IPS DF 6.9 (cell line): ENCODE results near the gene ACSBG1.

Experiments used
- DNase-seq: peaks from one replicate; pipeline ENCODE4 v3.0.0-alpha.2; 2013; ENCODE audit warnings: low read depth, low spot score
- H3K27ac ChIP-seq: one replicate; pipeline ENCODE4 v1.5.1; 2013; ENCODE audit warnings: low read length, control low read depth
- H3K27me3 ChIP-seq: 2 replicates; pipeline ENCODE4 v1.6.1; 2013; ENCODE audit warnings: mild to moderate bottlenecking, low read length; ENCODE audit not compliant: control insufficient read depth, insufficient read depth
- H3K36me3 ChIP-seq: 2 replicates; pipeline ENCODE4 v1.6.1; 2013; ENCODE audit warnings: low read length; ENCODE audit not compliant: control insufficient read depth, insufficient read depth
- H3K4me1 ChIP-seq: 2 replicates; pipeline ENCODE4 v1.6.1; 2013; ENCODE audit warnings: low read length; ENCODE audit not compliant: control insufficient read depth, insufficient read depth
- H3K4me3 ChIP-seq: 2 replicates; pipeline ENCODE4 v1.5.1; 2013; ENCODE audit warnings: mild to moderate bottlenecking, low read length
- H3K9me3 ChIP-seq: 2 replicates; pipeline ENCODE4 v1.6.1; 2013; ENCODE audit warnings: low read length, inconsistent platforms; ENCODE audit not compliant: control insufficient read depth, insufficient read depth
- WGBS: extraction: QIAGEN DNeasy Blood & Tissue Kit; methylation state at CpG from one replicate; pipeline ENCODE4 v1.1.7; 2013; ENCODE audit warnings: mixed read lengths, missing lambda C conversion rate; ENCODE audit not compliant: insufficient read length, insufficient coverage; 5-methylcytosine and 5-hydroxymethylcytosine counted together

Gene ACSBG1

DNA sequence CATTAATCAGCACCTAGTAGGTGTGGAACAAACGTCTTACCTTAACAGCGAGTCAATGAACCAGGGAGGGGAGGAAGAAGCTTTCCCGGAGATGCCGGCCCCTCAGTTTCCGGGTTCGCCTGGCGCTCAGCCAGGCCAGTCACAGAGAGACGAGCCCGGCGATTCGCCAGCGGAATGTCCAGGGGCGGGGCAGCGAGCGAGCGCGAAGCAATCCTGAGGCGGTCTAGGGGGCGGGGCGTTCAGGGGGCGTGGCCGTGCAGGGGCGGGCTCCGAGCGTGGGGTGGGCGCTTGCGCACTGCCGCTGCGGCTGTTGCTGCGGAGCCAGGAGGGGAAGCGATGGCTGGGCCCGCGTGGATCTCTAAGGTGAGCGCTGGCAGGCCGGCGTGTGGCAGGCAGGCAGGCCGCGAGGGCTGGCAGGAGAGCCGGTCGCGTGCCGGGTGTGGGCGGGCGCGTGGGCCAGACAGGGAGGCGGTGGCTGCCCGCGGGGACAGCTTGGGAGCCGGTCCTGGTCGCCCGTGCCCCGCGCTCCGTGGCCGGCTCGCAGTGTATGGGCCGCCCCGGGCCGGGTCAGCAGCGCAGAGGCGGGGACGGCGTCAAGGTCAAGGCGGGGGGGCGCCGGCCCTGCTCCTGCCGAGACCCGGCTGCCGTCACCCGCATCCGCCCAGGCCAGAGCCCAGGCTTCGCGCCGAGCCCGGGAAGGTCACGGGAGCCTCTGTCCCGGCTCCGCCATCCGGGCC is 85.1 kb downstream of the ACSBG1 start, which contains the start of gene IDH3A:
IDH3A (plus strand) TSS at position 295 of the 737 bp plus-strand sequence; CDS start at position 337, 42 bp downstream.
- DNase-seq, result peak; percentile 72
- H3K9me3 ChIP-seq, result no peaks in the 10 kb centered on the region
- no CpG with 5 or more reads among the region's 79 CpGs for WGBS
- H3K36me3 ChIP-seq, result no peaks in the 10 kb centered on the region
- no peaks in the 10 kb centered on the region for H3K27me3 ChIP-seq
- peak within 1 kb of the TSS; percentile 79 for H3K4me3 ChIP-seq
- H3K4me1 ChIP-seq, result 0 out of 2 replicates have a peak, but pooled peaks cover 2% of the 10 kb centered on the region
- no peak within 1 kb of the TSS for H3K27ac ChIP-seq

DNA sequence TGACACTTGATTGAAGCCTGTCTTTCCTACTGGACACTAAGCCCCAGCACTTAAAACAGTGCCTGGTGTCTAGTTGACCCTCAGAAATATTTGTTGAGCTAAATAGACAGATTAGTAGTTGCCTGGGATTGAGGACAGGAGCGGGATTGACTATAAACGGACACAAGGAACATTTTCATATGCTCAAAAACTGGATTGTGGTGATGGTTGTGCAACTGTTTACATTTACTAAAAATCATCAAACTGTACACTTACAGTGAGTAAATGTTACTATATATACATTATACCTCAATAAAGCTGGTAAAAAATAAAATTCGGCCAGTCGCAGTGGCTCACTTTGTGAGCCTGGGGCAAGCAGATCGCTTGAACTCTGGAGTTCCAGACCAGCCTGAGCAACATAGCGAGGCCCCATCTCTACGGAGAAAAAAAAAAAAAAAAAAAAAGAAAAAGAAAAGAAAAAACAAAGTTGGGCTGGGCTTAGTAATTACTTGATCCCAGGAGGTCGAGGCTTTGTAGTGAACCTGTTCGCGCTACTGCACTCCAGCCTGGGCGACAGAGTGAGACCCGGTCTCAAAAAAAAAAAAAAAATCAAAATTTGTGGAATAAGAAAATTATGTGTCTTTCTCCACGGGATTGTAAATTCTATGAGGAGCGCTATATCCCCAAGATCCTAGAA is 85.8 kb downstream of the ACSBG1 start:
- peak overlapping the region; percentile 79; the same call in 1 of the 2 replicates for H3K4me3 ChIP-seq
- WGBS, result no CpG with 5 or more reads among the region's 14 CpGs
- no peaks in the 10 kb centered on the region for H3K36me3 ChIP-seq
- no peak for DNase-seq
- H3K4me1 ChIP-seq, result 0 out of 2 replicates have a peak, but pooled peaks cover 2% of the 10 kb centered on the region
- no peak overlapping the region for H3K27ac ChIP-seq
- H3K27me3 ChIP-seq, result no peaks in the 10 kb centered on the region
- H3K9me3 ChIP-seq, result no peaks in the 10 kb centered on the region

DNA sequence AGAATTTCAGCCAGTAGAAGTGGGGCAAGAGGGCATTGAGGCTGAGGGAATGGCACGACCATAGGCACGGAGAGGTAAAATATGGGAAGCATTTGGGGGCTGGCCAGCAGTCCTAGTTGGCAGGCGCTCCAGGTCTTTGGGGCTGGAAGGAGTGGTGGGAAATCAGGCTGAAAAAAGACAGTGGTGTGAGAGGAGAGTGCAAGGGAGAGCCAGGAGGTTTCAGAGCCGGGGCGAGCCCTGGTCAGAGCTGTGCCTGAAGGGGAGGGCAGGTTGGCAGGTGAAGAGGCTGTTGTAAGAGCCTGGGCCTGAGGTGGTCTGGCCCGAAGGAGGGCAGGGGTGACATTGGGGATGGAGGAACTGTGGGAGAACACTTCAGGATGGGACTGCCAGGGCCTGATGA is 86.8 kb downstream of the ACSBG1 start:
- Histone ChIP-seq H3K4me3 (no peak overlapping the region), H3K27ac (no peak overlapping the region), H3K36me3 (no peaks in the 10 kb centered on the region), H3K9me3 (no peaks in the 10 kb centered on the region), H3K27me3 (no peaks in the 10 kb centered on the region), H3K4me1 (0 out of 2 replicates have a peak, but pooled peaks cover 2% of the 10 kb centered on the region)
- no peak for DNase-seq
- WGBS, result no CpG with 5 or more reads among the region's 6 CpGs

DNA sequence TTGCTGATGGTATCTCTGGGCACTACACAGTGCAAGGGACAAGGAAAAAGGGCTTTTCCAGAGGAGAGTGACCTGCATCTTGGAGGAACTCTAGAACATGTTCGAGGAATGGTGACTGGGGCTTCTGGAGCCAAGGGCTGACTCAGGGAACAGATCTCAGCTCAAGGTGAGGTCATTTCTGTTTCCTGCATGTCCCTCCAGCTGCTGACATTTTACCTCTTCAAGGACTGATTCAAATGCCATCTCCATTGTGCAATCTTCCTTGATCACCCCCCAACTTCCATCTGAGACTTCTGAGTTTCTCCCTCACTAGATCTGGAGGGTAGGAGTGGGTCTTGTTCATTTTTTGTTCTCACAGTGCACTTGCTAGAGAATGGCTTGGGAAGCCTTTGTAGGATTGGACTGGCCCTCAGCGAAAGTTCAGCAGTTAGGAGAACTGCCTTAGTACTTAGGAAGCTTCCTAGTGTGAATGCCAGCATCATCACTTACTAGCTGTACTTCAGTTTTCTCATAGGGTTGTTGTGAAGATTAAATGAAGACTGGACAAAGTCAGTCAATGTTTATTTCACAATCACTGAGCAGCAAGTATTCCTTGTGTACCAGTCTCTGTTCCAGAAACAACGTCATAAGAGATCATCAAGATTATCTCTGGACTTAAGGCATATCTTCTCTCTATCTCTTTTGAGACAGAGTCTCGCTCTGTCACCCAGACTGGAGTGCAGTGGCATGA is 87.8 kb downstream of the ACSBG1 start:
- H3K36me3 ChIP-seq, result no peaks in the 10 kb centered on the region
- no peak overlapping the region for H3K27ac ChIP-seq
- H3K4me1 ChIP-seq, result 0 out of 2 replicates have a peak, but pooled peaks cover 2% of the 10 kb centered on the region
- no peak for DNase-seq
- H3K27me3 ChIP-seq, result no peaks in the 10 kb centered on the region
- H3K4me3 ChIP-seq, result no peak overlapping the region
- no CpG with 5 or more reads among the region's 4 CpGs for WGBS
- H3K9me3 ChIP-seq, result no peaks in the 10 kb centered on the region

DNA sequence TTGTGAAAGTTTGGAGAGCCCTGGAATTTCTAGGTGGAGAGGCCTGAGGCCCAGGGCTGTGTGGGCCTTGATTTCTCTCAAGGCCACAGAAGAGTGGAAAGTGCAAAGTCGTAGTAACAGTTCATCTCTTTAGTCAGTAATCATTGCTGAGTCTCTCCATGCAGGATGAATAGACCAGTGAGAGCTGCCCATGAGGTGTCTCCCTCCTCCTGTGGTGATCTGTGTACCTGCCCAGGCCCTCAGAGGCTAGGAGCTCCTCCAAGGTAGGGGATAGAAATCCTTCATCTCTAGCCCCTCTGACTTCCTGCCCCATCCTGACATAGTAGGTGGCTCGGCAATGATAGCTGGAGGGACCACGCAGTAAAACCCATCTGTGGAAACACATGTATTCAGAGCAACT is 92.0 kb downstream of the ACSBG1 start:
- no peaks in the 10 kb centered on the region for H3K9me3 ChIP-seq
- no peak for DNase-seq
- H3K4me1 ChIP-seq, result no peaks in the 10 kb centered on the region
- no peaks in the 10 kb centered on the region for H3K27me3 ChIP-seq
- H3K36me3 ChIP-seq, result no peaks in the 10 kb centered on the region
- WGBS, result no CpG with 5 or more reads among the region's 3 CpGs
- no peak overlapping the region for H3K27ac ChIP-seq
- no peak overlapping the region for H3K4me3 ChIP-seq

DNA sequence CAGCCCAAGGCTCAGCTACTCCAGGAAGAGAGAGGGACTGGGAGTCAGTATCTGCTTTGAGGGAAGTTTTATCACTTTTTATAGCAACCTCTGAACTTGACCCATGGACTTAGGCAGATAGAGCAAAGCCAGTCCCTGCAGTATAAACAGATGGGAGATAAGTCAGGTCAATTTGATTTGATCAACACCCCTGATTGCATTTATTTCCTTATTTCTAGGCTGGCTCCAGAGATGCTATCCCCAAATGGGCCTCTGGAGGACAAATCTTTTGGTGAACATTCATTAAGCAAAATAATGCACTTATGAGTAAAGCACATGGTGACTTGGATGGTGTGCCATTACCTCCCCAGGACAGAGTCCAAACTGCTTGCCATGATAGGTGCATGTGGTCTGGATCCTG is 94.1 kb downstream of the ACSBG1 start:
- Histone ChIP-seq H3K27ac (no peak overlapping the region), H3K36me3 (no peaks in the 10 kb centered on the region), H3K4me3 (no peak overlapping the region), H3K4me1 (no peaks in the 10 kb centered on the region), H3K9me3 (no peaks in the 10 kb centered on the region), H3K27me3 (no peaks in the 10 kb centered on the region)
- no peak for DNase-seq

DNA sequence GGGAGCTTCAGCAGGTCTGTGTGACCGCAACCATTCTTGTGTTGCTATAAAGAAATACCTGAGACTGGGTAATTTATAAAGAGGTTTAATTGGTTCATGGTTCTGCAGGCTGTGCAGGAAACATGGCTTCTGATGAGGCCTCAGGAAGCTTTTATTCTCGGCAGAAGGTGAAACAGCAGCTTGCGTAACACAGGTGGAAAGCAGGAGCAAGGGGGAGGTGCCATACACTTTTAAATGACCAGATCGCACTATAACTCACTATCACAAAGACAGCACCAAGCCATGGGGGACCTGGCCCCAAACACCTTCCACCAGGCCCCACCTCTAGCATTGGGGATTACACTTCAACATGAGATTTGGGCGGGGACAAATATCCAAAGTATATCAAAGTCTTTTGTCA is 94.8 kb downstream of the ACSBG1 start:
- no CpG with 5 or more reads among the region's 5 CpGs for WGBS
- no peaks in the 10 kb centered on the region for H3K36me3 ChIP-seq
- H3K4me1 ChIP-seq, result no peaks in the 10 kb centered on the region
- no peak overlapping the region for H3K4me3 ChIP-seq
- no peaks in the 10 kb centered on the region for H3K9me3 ChIP-seq
- no peak for DNase-seq
- no peaks in the 10 kb centered on the region for H3K27me3 ChIP-seq
- H3K27ac ChIP-seq, result no peak overlapping the region

DNA sequence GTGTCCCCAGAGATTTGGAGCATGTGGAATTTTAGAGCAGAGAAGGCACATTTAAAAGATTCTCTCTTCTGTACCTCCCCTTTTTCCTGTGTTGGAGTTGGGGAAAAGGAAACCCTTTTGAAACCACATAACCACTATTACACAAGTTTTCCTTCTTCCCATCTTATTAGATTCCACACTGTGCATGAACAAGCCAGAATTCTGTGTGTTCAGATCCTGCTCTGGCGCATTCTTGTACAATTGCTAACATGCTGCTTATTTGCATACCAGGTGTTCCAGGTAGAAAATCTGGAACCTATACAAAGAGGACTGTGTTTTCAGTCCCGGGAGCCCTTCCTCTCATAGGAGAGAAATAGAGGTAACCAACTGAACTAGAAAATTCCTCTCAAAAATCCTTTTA is 100.6 kb downstream of the ACSBG1 start:
- no CpG with 5 or more reads among the region's 2 CpGs for WGBS
- Histone ChIP-seq H3K36me3 (no peaks in the 10 kb centered on the region), H3K4me3 (no peak overlapping the region), H3K4me1 (peaks cover 7% of the 10 kb centered on the region), H3K9me3 (no peaks in the 10 kb centered on the region), H3K27ac (no peak overlapping the region), H3K27me3 (no peaks in the 10 kb centered on the region)
- no peak for DNase-seq

DNA sequence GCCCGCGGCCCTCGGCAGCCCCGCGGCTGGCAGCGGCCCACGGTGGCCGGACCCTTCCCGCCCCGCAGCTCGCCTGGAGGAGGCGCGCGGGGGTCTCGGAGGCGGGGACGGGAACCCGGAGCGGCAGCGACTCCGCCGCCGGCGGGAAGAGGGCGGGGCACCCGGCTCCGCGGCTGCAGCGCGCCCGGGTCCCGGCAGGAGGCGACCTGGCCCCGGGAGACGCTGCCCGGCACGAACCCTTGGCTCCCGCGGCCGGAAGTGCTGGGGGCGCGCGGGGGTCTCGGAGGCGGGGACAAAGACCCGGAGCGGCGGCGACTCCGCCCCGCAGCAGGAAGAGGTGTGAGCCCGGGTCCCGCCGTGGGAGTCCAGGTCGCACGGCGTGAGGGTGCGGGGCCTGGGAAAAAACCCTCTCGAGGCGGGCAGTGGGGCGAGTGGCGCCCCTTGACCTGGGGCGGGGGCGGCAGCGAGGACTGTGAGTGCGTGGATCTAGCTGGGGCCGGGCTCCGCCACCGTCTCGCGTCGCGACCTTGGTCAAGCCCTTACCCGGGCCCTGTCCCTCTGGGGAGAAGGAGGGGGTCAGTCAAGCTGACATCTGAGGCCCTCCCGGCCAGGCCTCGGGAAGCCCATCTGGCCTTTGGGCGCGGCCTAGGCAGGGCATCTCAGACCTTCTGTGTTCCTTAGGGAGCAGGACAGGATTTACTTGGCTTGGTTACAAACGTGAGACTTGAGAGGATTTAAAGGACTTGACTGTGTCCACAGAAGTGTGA is 102.9 kb downstream of the ACSBG1 start, which contains the start of gene CIB2:
CIB2 (minus strand) TSS at position 151 of the 767 bp plus-strand sequence. CDS start 230 bp downstream, outside the sequence.
- peak within 1 kb of the TSS; percentile 67; the same call in 1 of the 2 replicates for H3K4me3 ChIP-seq
- no peaks in the 10 kb centered on the region for H3K36me3 ChIP-seq
- no CpG with 5 or more reads among the region's 79 CpGs for WGBS
- peaks cover 9% of the 10 kb centered on the region for H3K4me1 ChIP-seq
- no peak for DNase-seq
- H3K27me3 ChIP-seq, result no peaks in the 10 kb centered on the region
- no peaks in the 10 kb centered on the region for H3K9me3 ChIP-seq
- no peak within 1 kb of the TSS for H3K27ac ChIP-seq
